Left hindlimb (tissue), 1 donor: ENCODE measurements around the gene TPTE2.
"Not testable (repeated sequence)": the region's sequence is repeated elsewhere in the genome, so short reads cannot be mapped to it uniquely, and the experiment has no call there.

Experiments
- DNase-seq: peaks from one replicate; pipeline ENCODE4 v3.0.0-alpha.2; 2018

Gene TPTE2

GRCh38 chr13:19561585-19561984, 253 bp upstream of the TPTE2 start:
- no peak for DNase-seq

- DNase-seq, result not testable (repeated sequence)
Measured at GRCh38 chr13:19560672-19561071, 660 bp downstream of the TPTE2 start.

GRCh38 chr13:19559739-19560138, 1.6 kb downstream of the TPTE2 start:
- not testable (repeated sequence) for DNase-seq

- not testable (repeated sequence) for DNase-seq
Measured at GRCh38 chr13:19557287-19557686, 4.0 kb downstream of the TPTE2 start.

GRCh38 chr13:19549245-19549644, 12.1 kb downstream of the TPTE2 start:
- not testable (repeated sequence) for DNase-seq

GRCh38 chr13:19525634-19526033, 35.7 kb downstream of the TPTE2 start:
- not testable (repeated sequence) for DNase-seq

GRCh38 chr13:19519049-19519448, 42.3 kb downstream of the TPTE2 start:
- DNase-seq, result no peak

GRCh38 chr13:19507623-19508022, 53.7 kb downstream of the TPTE2 start:
- not testable (repeated sequence) for DNase-seq

- not testable (repeated sequence) for DNase-seq
Measured at GRCh38 chr13:19460126-19460525, 101.2 kb downstream of the TPTE2 start.

- DNase-seq, result not testable (repeated sequence)
Measured at GRCh38 chr13:19439056-19439686, 122.2 kb downstream of the TPTE2 start.

GRCh38 chr13:19437780-19438179, 123.6 kb downstream of the TPTE2 start:
- DNase-seq, result not testable (repeated sequence)

- DNase-seq, result not testable (repeated sequence)
Measured at GRCh38 chr13:19422236-19422635, 139.1 kb downstream of the TPTE2 start.

GRCh38 chr13:19412494-19412893, 148.8 kb downstream of the TPTE2 start:
- DNase-seq, result not testable (repeated sequence)

GRCh38 chr13:19382746-19383511, 178.4 kb downstream of the TPTE2 start:
- not testable (repeated sequence) for DNase-seq

- DNase-seq, result no peak
Measured at GRCh38 chr13:19382111-19382510, 179.2 kb downstream of the TPTE2 start.
